ENCODE measurements around the gene ADAM10.

DNA sequence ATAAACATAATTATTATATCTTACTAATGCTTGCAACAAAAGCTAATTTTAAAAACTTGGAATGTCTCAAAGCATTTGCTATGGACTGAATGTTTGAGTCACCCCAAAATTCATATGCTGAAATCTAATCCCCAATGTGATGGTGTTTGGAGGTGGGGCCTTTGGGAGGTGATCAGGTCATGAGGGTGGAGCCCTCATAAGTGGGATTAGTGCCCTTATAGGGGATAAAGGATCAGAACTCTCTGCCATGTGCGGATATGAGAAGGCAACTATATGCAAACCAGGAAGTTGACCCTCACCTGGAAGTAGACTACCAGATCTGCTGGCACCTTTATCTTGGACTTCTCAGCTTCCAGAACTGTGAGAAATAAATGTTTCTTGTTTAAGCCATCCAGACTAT is 180.1 kb downstream of the ADAM10 start:
- TF ChIP-seq, protein P1, sequence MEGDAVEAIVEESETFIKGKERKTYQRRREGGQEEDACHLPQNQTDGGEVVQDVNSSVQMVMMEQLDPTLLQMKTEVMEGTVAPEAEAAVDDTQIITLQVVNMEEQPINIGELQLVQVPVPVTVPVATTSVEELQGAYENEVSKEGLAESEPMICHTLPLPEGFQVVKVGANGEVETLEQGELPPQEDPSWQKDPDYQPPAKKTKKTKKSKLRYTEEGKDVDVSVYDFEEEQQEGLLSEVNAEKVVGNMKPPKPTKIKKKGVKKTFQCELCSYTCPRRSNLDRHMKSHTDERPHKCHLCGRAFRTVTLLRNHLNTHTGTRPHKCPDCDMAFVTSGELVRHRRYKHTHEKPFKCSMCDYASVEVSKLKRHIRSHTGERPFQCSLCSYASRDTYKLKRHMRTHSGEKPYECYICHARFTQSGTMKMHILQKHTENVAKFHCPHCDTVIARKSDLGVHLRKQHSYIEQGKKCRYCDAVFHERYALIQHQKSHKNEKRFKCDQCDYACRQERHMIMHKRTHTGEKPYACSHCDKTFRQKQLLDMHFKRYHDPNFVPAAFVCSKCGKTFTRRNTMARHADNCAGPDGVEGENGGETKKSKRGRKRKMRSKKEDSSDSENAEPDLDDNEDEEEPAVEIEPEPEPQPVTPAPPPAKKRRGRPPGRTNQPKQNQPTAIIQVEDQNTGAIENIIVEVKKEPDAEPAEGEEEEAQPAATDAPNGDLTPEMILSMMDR (conservative IDR thresholded peaks at IDR 0.05; ENCODE audit: low read length), result no peak
- TF ChIP-seq EZH2phosphoT487 (IDR thresholded peaks at IDR 0.05; ENCODE audit: borderline replicate concordance, low read depth, low read length), result no peak
